Stimulated activated CD8-positive, alpha-beta memory T cell treated with anti-CD3 and anti-CD28 coated beads, Interleukin-15, amount 100 ng/mL, for 1 hour (primary cell): ENCODE results near the gene SORCS2.

ENCODE experiments used
- DNase-seq: peaks from one replicate; pipeline ENCODE4 v3.0.0-alpha.2; 2020; ENCODE audit warnings: low read depth

SORCS2 gene

GRCh38 chr4:7192252-7193029 lies at the start of gene SORCS2:
Gene SORCS2 (plus strand): TSS chr4:7192538.
- DNase-seq: no peak

GRCh38 chr4:7144374-7145290 lies 47.7 kb upstream of the SORCS2 start:
- DNase-seq: no peak

- DNase-seq: no peak
These were observed 46.9 kb upstream of the SORCS2 start for GRCh38 chr4:7145291-7145934.

GRCh38 chr4:7146059-7146785 lies 46.1 kb upstream of the SORCS2 start:
- DNase-seq: no peak

- no peak for DNase-seq
These were observed 45.6 kb upstream of the SORCS2 start for GRCh38 chr4:7146786-7147115.

DNA sequence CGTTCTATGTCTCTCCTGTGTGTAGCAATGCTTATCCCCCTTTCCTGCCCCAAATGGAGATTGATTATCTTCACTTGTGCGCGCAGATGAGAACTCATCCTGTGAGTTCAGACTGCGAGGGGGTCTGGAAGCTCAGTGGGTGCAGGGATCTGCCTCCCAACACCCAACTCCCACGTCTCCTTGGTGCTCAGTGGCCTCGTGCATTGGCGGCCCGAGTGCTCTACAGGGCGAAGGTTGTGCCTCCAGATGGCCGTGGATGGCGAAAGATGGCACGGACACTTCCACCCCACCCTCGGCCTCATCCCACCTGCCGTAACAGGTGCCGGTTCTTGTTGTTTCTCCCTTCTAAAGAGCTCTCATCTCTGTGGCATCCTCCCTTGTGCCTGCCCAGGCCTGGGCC lies 45.1 kb upstream of the SORCS2 start:
- DNase-seq: no peak

DNA sequence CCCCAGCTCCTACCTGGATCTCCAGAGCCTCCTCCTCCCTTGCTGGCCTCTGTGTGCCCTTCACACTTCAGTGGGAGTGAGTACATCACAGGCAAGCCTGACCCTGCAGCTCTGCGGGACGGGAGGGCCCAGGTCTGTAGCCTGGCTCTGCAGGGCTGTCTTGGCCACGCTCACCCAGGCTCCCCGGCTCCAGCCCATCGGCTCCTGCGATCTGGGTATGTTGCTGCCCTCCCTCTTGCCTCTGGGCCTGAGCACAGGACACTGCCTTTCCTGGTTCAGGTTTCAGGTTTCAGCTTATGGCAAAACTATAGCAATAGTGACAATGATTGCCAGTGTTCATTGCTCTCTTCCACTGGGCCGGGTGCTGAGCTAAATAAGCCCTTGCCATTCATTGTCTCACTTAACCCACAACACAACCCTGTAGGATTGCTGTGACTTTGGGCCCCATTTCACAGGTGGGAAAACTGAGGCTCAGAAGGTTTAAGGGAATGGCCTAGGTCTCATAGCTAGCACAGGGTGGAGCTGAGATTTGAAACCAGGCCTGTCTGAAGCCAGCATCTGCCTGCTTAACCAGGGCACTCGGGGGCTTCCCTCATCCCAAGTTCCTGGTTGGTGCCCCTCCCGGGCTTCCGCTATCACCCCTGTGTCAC lies 44.6 kb upstream of the SORCS2 start:
- DNase-seq: no peak

DNA sequence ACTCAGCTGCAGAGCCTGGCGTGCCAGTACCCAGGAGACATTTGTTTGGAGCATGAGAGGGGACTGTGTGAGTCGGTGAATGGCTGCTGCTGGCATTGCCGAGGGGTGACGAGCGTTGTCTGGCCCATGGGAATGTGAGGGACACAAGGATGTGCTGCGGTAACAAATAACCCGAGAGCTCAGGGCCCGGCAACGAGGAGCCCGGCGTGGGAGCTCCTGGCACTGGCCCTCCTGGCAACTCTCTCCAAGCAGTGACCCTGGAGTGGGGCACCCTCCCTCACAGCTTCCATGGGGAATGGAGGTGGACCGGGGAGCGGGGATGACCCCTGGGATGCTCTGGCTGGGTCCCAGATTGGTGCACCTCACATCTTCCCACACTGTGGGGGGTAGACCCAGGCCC lies 44.0 kb upstream of the SORCS2 start:
- no peak for DNase-seq

DNA sequence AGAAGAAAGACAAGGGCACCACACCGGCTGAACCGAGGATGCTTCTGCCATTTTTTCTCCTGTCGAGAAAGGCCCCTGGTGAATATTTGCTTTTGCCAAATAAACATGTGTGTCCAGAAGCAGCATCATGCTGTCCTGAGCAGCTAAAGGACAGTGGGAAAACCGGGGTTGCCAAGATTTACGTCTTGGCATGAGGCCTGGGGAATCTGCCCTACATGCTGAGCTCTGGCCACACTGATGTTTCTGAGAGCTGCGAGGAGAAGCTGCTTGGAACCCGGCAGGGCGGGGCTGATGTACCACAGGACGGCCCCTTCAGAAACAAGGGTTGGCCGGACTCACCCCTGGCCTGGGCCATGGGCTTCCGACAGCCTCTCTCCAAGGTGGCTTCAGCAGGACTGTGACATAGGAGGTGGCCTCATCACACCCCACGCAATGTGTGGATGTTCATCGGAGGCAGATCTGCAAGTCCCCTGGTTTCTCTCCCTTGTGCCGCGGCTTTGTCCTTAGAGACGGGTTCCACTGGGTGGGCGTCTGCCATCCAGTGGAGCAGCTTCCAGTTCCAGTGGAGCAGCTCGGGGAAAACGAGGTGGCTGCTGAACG lies 42.2 kb upstream of the SORCS2 start:
- no peak for DNase-seq

GRCh38 chr4:7151668-7152227 lies 40.6 kb upstream of the SORCS2 start:
- DNase-seq: no peak

- DNase-seq: no peak
These were observed 38.6 kb upstream of the SORCS2 start for GRCh38 chr4:7153711-7154110.

DNA sequence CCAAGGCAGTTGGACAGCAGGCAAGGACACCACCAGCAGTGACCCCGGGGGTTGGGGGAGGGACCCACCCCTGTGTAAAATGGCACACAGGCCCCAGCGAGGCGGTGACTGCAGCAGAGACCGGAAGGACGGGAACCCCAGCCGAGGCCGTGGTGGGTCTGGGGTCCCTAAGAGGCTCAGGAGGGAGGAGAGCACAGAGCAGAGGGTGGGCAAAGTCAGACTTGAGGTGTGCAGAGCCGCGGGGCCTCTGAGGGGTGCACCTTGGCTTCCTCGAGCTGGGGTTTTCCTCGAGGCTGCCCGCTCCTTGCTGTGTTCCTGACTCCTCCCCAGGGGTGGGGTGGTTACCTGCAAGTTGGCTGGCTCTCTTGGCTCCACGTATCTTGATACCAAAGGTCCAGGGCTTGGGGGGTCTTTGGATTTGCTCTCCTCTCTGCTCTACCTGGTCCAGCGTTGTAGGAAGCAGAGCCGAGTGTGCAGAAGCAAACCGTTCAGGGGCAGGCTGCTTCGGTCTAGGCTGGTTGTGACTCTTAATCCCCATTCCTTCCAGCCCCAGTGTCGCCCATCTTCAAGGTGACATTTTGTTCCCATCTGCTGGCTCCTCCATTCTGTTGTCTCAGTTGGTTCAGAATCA lies 37.9 kb upstream of the SORCS2 start:
- no peak for DNase-seq

DNA sequence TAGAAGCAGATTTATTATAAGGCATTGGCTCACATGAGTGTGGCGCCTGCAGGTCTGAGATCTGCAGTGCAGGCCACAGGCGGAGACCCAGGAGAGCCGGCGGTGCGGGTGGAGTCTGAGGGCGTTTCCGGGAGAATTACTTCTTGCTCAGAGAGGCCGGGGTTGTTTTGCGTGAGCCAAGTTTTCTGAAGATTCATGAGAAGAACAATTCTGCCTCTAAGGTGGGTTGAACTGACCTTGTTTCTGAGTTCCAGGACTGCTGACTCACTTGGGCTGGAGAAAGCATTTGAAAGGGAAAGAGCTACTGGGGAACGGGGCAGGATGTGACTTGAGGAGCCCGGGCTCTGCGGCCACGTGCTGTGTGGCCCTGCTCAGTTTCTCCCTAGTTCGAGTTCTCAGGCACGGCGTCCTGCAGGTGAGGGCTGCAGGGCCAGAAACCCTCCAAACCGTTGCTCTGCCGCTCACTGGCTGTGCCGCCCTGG lies 36.7 kb upstream of the SORCS2 start:
- no peak for DNase-seq

- DNase-seq: no peak
These were observed 36.0 kb upstream of the SORCS2 start for GRCh38 chr4:7156328-7156727.

- DNase-seq: no peak
These were observed 35.4 kb upstream of the SORCS2 start for GRCh38 chr4:7156761-7157488.

GRCh38 chr4:7157666-7158065 lies 34.7 kb upstream of the SORCS2 start:
- no peak for DNase-seq

DNA sequence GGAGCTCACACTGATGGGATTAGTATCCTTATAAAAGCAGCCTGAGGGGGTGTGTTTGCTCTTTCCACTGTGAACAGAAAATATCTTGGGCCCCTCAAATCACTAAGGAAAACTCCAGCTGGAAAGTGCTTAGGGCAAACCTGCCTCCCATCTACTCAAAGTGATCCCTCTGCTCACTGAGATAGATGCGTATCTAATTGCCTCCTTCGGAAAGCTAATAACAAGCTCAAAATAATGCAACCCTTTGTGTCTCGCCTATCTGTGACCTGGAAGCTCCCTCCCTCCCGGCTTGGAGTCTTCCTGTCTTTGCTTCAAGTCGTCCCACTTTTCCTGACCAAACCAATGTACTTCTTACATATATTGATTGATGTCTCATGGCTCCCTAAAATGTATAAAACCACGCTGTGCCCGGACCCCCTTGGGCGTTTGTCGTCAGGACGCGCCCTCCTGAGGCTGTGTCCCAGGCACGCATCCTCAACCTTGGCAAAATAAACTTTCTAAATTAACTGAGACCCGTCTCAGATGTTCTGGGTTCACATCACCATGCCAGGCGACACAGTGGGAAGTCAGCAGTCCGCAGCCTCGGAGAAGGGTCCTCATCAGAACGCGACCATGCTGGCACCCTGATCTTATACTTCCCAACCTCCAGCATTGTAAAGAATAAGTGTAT lies 34.1 kb upstream of the SORCS2 start:
- DNase-seq: no peak

DNA sequence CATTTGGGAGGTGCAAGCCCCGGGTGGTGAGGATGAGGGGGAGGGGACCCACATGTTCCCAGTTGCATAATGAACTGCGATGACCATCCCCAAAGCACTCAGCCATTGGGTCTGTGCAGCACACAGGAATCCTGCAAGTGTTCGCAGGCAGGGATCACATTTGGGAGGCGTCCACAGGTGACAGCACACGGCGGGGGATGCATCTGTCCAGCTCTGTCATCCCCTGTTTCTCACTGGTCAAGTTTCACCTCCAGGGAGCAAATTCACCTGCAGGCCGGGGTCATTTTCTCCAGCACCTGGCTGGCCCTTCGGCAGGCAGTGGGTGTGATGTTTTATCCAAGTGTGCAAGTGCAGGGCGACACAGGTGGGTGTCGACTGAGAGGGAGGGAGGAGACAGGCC lies 33.3 kb upstream of the SORCS2 start:
- no peak for DNase-seq

GRCh38 chr4:7159923-7160322 lies 32.4 kb upstream of the SORCS2 start:
- DNase-seq: no peak
